CD4-positive, alpha-beta T cell treated with Interleukin-2 at 100 ng/mL for 4 hours (primary cell): Measurements from ENCODE around the gene GNAT2.
"Not testable (repeated sequence)": the region's sequence is repeated elsewhere in the genome, so short reads cannot be mapped to it uniquely, and the experiment has no call there.

Source experiments
- DNase-seq: peaks from one replicate; pipeline ENCODE4 v3.0.0-alpha.2; 2020; ENCODE audit warnings: low spot score

The GNAT2 gene

DNA sequence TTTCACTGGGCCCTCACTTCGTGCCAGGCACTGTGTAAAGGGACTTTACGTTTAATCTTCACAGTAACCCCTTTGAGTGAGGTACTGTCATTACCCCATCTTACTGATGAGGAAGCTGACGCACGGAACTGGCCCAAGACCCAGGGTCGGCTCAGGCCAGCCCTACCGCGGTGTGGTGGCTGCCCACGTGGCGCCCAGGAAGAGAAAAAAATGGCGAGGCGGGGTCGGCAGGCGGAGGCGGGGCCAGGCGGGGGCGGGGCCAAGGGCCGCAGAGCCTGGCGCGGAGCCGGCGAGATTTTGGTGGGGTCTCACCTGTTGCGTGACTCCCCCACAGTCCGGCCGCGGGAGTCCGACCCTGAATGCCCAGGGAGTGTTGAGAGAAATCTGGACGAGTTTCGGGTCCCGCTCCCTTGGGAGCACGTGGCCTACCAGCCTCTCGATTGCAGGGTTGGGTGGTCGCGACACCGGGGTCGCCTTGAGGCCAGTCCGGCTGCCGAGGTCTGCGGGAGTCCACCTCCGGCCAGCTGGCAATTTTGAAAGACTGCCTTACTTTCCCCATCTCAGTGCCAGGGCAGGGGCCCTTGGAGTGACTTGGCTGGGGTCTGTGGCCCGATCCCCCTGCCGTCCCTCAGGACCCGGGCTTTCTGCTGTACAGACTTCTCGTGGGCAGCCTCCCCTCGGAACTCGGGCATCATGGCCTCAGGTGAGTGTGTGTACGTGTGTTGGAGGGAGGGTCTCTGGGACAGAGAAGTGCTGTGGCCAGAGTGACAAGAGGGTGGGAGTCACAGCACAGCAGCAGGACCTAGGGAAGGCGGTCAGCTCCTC lies at the start of gene GNAT2, which contains the start of gene AMPD2:
TSS of gene GNAT2 (minus strand) at position 41 of the 825 bp plus-strand sequence. CDS start 6,746 bp downstream, outside the sequence.
TSS of gene AMPD2 (plus strand) at position 262 of the 825 bp plus-strand sequence. CDS start 1,339 bp downstream, outside the sequence.
- DNase-seq = peak; percentile 67

DNA sequence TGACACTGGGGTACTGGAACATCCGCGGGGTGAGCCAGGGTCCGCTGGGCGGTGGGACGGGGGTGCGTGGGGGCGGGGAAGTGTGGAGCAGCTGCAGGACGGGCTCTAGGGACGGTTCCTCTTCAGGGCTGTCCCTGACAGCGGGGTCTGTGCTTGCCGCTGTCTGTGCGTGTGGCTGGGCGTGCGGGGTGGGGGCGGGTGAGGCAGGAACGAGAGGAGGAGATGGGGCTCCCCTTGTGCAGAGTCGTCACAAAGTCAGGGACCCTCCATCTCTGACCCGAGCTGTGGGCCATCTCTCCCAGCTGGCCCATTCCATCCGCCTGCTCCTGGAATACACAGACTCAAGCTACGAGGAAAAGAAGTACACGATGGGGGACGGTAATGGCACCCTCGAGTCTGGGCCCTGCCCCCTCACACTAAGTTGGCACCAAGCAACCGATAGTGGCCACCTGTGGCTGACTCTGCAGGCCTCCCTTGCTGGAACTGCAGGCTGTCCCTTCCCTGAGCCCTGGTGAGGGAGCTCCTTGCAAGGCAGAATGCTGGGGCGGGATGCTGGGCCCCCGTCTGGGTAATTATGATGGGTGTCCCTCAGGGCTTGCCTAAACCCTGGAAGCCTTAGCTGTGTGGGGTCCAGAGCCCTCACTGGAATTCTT lies 48.8 kb upstream of the GNAT2 start:
- DNase-seq = no peak

DNA sequence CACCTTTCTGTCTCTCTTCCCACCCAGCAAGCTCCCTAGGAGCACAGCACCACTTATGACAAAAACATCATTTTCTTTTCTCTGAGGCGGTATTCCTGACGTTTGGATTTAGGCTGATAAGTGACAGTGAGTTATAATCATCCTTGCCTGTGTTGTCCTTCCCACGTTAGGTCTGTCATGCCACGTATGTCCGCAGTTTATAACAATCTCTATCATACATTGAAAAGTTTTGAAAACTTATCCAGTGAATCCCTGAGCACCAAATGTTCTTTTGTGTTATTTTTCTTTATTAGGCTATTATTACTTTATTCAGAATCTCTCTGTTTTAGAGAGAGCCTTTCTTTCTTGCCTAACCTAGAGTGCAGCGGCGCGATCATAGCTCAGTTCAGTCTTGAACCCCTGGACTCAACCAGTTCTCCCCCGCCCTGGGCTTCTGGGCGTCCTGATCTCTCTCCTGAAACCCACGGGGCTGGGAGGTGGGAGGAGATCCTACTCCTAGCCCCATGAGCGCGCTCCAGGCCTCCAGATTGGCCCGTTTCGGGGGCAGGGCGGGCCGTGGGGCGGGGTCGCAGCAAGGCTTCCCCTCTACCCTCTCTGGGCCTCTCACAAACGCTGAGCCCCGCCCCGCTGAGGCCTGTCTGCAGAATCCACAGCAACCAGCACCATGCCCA lies 48.2 kb upstream of the GNAT2 start, which contains the start of gene GSTM2:
TSS of gene GSTM2 (plus strand) at position 606 of the 671 bp plus-strand sequence. CDS start at position 665, 59 bp downstream.
- DNase-seq = peak; percentile 64

DNA sequence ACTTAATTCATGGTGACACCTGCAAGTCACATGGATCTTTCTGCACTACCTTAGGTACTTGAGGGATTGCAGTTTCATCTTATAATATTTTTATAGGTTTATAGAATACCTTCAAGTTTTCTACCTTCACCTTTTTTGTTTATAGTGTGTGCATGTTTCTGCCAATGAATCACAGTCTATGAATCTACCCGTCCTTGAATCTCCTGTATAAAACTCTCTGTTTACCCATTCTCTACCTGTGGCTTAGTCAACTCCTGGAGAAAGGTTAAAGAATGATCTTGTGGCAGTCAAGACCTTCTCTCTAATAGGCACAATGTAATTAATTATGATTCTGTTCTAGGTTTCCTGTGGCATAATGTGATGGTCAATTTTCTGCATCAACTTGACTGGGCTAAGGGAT lies 45.3 kb upstream of the GNAT2 start:
- no peak for DNase-seq

DNA sequence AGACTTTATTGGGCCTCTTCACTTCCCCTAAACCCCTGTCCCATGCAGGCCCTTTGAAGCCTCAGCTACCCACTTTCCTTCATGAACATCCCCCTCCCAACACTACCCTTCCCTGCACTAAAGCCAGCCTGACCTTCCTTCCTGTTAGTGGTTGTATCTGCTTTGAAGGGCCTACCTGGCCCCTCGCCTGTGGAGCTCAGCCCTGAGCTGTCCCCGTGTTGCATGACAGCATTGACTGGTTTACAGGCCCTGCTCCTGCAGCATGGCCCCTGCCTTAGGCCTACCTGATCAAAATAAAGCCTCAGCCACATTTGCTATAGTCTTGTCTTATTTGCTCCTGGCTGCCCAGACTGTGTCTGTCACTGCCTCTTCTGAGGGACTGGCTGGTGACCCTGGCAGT lies 42.0 kb upstream of the GNAT2 start:
- no peak for DNase-seq

DNA sequence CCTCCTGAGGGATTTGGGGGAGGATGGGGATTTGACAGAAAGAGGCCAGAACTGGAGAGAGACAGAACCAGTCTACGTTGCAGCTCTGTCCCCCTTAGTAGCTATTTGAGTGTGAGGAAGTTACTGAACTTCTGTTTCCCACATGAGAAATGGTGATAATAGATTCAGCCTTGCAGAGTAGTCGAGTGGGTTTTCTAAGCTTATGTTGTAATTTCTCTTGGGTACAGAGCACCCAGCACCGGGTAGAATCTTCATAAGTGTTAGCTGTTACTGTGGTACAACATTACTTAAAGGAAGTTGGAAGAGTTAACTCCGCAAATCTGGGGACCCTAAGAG lies 41.2 kb upstream of the GNAT2 start:
- not testable (repeated sequence) for DNase-seq

DNA sequence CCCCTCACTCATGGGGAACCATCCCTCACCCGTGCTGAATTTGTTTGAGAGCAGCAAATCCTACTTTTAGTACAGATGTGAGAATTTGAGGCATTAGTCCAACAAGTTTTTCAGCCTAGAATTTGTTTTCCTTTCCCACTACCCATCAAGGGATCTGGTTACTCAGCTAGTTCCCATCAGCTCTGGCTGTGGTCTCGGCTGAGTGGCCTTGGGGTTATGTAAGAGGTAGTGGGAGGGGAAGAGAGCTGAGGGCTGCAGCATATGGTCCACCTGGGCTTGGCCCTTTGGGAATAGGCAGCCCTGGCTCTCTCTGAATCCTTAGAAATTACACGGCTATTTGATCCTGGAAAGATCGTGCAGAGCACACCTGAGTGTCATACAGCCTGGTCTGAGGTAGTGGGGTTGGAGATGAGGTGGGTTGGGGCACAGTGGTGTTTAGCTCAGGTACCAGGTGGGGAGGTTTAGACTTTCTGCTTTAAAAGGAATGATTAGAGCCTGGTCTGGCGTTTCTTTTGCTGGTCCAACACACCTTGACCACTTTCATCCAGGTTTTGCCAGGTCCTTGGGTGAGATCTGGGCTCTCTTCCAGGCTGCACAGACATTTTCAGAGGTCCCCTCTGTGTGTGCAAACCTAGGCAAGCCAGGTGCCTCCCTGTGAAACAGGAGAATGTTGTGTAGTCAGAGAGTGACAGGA lies 40.7 kb upstream of the GNAT2 start:
- DNase-seq = no peak

DNA sequence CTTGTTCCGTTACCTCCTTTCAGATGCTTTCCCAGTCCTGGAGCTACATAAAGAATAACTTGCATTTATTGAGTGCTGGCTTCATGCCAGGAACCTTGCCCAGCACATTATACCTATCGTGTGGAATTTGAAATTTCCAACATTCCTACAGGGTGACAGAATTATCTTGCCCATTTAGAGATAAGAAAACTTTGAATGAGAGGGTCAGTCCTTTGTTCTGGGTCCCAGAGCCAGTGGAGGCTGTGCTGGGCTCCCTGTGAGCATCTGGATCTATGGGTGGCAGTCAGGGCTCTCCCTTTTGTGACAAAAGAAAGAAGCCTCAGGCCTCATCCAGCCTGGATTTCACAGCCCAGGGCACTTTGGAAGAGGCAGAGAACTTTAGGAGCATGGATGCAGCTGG lies 39.7 kb upstream of the GNAT2 start:
- DNase-seq = no peak

DNA sequence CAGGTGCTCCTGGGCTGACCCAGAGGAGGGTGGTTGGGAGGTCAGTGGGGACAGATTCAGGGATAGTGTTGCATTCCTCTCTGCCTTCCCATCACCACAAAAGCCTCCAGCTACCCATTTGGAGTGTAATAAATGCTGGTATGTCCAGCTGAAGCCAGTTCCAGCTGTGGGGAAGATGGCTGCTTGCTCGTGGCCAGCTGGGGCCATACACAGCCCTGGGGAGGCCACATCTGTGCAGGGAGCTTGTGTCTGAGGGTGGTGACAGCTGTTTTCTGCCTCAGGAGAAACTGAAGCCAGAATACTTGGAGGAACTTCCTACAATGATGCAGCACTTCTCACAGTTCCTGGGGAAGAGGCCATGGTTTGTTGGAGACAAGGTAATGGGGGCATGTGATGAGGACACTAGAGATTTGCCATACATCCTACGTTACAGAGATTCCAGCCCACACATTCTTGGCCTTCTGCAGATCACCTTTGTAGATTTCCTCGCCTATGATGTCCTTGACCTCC lies 39.2 kb upstream of the GNAT2 start:
- DNase-seq = no peak

DNA sequence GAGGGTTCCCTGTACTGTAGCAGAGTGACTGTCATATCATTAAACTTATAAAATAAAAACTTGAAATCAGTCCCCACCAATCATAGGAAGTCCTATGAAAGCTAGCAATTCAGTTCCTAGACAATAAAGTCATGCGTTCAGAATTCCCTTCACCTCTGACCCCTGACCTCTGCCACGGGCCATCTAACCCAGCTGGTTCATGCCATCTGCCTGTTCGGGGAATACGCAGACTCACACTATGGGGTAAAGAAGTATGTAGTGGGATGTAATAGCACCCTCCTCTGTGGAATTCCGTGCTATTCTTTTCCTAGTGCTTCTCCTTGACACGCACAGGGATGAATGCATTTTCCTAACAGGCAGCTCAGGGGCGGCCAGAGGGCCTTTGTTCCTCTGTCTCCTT lies 38.6 kb upstream of the GNAT2 start:
- DNase-seq = no peak

DNA sequence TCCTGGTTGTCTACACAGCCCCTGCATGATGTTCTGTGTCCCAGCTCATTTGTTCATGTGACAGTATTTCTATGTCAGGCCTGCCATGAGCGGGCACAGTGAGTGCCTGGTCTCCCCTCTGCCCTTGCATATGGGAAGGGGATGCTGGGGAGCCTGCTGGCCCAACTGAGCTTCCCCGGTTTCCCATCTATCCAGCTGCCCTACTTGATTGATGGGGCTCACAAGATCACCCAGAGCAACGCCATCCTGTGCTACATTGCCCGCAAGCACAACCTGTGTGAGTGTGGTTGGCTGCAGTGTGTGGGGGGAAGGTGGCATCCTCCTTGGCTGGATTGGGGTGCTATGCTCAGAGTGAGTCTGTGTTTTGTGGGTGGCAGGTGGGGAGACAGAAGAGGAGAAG lies 38.0 kb upstream of the GNAT2 start:
- DNase-seq = no peak

DNA sequence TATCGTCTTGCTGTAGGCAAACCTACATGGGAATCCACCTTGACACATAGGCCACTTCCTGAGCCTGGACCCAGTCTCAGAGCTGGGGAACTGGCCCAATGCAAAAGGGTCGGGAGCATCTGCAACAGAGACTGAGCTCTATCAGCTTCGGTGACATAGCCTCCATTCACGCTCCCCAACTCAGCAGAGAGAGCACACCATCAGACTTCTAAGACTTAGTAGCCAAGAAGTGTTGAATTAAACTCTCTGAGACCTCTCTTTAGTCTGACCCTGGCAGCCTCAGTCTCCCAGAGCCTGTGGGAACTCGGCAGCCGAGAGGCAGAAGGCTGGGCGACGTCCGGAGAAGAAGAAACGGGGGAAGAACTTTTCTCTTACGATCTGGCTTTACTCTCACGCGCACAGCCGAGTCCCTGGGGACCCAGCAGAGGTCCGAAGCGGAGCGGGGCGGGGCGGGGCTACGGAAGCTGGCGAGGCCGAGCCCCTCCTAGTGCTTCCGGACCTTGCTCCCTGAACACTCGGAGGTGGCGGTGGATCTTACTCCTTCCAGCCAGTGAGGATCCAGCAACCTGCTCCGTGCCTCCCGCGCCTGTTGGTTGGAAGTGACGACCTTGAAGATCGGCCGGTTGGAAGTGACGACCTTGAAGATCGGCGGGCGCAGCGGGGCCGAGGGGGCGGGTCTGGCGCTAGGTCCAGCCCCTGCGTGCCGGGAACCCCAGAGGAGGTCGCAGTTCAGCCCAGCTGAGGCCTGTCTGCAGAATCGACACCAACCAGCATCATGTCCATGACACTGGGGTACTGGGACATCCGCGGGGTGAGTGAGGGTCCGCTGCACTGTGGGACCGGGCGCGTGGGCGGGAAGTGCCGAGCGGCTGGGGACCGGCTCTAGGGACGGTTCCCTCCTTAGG lies 36.5 kb upstream of the GNAT2 start, which contains the start of gene GSTM4:
TSS of gene GSTM4 (plus strand) at position 485 of the 905 bp plus-strand sequence. CDS start at position 776, 291 bp downstream.
- peak; percentile 51 for DNase-seq

DNA sequence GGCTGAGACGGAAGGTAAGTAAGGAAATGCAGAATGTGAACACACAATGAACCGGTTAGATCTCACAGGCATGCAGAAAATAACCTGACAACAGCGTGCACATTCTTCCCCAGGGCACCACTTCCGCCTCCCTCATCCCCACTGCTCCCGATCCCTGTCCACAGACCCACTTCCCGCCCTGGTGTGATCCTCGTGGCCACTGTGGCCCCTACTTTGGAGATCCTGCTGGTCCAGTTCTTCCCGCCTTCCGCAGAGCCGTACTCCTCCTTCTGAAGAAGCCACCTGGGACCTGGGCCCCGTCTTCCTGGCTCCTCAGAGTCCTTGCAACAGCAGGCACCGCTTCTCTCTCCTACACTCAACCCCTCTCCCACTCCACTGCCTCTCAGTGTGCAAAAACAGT lies 35.1 kb upstream of the GNAT2 start:
- no peak for DNase-seq

DNA sequence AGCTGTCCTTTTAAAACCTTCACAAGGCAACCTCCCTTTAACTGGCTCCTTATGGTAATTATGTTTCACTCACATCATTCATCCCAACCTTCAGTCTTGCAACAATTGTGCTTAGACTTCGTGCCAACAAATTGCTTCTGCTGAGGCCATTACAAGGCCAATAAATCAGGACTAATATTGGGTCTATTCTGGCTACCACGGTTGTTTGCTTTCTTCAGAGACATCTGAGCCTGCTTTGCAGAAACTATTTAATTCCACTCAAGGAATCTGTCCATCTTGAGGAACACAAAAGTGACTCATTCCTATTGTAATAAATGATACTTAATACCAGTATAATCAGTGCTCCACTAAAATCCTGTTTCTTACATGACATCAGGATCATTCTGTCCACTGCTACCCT lies 33.9 kb upstream of the GNAT2 start:
- DNase-seq = no peak

DNA sequence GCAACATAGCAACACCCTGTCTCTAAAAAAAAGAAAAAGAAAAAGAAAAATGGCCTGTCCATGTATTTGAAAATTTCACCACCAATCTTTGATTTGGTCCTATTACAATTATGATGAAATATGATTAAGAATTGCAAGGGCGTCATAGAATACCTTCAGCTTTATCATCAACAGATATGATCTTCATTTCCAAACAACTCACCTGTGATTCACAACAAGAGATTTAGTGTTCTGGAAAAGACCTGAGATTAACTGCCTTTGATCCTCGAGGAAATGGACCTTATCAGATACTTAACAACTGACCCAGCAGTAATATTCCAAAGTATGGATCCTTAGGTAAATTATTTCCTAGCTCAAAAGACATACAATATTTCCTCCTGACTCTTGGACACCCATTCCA lies 33.0 kb upstream of the GNAT2 start:
- DNase-seq = no peak

DNA sequence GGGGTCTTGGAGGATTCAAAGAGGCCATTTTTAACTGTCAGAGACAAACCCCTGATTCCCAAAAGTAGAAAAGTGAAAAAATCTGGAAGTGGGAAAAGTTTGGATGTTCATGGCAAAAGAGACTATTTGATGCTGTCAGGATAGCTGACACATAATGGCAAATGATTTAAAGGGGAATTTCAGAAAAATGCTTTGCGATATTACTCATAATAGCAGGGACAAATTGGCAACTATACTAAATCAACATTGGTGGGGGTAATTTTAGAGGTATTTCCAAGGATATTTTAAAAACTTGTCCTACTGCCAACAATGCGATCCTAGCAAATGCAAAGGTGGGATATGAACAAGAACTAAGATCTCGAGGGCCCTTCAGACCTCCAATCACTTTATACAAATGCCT lies 31.2 kb upstream of the GNAT2 start:
- no peak for DNase-seq

DNA sequence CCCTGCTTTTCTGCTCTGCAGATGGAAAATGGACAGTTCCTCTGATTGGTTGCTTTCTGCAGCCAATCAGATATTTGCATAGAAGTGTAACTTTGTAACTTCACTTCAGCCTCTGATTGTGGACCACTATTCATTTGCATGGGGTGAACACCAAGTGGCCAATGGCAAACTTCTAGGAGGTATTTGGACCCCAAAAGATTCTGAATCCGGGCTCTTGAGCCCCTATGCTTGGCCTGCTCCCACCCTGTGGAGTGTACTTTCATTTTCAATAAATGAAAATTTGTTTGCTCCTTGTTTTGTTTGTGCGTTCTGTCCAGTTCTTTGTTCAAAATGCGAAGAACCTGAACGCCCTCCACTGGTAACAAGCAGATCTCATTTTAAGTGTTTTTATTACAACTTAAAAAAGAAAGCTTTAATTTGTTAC lies 30.1 kb upstream of the GNAT2 start:
- no peak for DNase-seq

DNA sequence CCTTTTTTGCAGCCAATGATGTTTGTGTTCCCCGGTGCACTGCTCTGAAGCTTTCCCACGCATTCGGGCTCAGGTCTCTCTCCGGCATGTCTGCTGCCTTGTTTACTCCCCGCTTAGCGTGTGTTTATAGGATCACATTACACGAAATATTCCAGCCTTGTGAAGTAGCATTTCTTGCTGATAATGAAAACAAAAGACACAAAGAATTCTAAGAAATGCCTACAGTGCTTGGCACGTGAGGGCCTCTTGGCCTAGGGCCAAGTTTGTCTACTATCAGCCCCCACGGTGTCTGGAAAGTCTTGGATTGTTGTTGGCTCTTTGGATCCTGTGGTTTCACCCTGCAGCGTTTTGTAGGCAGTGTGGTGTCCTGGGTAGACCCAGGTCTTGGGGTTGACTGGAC lies 25.3 kb upstream of the GNAT2 start:
- no peak for DNase-seq

DNA sequence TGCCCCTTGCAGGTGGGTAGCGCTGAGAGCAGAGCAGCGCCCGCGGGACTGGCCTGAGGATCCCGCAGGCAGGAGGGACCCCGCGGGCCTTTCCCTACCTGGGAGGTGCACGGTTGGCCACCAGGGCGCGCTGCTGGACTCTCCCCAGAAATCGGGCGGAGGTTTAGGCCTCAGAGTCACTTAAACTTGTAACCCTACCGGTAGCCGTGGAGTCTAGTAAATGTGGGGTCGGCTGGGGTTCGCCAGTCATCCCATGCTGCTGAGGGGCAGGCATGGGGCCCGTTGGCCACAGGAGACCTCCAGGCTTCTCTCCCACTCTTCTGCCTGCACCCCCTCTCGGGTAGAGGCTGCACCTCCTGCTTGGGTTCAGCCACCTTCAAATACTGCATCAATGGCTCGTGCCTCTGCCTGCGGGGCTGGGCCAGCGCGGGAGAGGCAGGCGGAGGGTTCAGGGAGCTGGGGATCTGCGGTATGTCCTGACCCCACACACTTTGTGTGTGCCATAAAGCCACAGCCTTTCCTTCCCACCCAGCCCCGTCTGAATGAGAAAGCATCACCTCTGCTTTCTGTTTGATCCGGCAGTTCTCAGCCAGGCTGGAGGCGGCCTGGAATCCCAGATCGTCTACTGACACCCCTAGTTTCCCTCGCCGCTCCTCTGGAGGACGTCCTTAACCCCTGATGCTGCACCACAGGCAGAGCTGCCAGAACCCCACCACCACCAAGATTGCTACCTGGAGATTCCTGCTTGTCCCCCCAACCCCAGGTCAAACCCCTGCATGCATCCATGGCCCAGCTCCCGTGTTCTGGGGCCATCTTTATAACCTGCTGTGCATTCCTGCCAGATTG lies 24.2 kb upstream of the GNAT2 start:
- peak; percentile 83 for DNase-seq

DNA sequence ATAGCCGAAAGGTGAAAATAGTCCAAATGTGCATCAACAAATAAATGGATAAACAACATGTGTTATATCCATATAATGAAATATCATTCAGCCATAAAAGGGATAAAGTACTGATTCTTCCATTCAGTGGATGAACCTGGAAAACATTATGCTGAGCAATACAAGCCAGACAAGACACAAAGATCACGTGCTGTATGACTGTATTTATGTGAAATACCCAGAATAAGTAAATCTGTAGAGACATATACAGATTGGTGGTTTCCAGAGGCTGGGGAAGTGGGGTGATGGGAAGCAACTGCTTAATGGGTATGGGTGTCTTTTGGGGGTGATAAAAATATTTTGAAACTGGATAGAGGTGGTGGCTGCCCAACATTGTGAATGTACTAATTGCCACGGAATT lies 23.2 kb upstream of the GNAT2 start:
- DNase-seq = no peak
